D341Med (cell line): Measurements from ENCODE around the gene SLC45A1.

Experiments used
- DNase-seq: peaks from one replicate; pipeline ENCODE4 v3.0.0; 2012; ENCODE audit warnings: low spot score

The SLC45A1 gene

GRCh38 chr1:8335246-8335645 is 17.3 kb downstream of the SLC45A1 start:
- no peak for DNase-seq

DNA sequence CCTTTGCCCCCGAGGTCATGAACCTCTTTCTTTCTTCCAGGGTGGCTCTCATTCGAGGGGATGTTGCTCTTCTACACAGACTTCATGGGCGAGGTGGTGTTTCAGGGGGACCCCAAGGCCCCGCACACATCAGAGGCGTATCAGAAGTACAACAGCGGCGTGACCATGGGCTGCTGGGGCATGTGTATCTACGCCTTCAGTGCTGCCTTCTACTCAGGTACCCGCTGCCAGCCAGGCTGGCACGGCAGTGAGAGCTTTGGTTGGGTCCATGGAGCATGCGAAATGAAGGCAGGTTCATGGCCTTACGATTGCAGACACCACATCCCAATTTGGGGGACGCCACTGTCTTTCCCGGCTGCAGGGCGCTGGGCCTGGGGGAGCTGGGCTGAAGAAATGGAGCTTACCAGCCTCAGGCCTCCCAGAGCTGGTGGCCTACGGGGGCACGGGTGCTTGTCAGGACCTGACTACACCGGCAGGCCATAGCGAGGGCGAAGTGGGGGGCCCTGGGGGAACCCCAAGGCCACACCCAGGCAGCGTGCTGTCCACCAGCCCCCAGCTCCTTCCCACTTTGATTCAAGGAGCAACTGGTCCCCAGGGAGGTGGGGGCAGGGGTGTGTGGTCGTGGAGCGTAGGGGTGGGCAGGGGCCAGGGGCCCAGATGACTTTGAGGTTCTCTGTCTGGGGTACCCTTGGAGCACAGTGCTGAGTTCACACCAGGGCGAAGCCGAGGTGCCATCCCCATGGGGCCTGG is 20.0 kb downstream of the SLC45A1 start:
- no peak for DNase-seq

GRCh38 chr1:8338526-8339202 is 20.8 kb downstream of the SLC45A1 start:
- no peak for DNase-seq

DNA sequence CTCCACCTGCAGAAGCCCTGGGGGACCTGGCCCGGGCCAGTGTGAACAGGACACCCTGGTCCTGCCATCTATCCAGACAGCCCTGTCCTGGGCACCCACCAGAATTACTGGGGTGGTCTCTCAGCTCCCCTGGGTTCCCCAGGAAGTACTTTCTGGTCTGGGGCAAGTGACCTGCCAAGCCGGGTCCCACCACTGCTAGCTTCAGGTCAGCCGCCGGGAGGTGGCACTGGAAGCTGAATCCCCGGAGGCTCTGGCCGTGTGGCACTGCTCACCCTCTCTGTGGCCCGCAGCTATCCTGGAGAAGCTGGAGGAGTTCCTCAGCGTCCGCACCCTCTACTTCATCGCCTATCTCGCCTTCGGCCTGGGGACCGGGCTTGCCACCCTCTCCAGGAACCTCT is 21.3 kb downstream of the SLC45A1 start:
- DNase-seq: no peak

DNA sequence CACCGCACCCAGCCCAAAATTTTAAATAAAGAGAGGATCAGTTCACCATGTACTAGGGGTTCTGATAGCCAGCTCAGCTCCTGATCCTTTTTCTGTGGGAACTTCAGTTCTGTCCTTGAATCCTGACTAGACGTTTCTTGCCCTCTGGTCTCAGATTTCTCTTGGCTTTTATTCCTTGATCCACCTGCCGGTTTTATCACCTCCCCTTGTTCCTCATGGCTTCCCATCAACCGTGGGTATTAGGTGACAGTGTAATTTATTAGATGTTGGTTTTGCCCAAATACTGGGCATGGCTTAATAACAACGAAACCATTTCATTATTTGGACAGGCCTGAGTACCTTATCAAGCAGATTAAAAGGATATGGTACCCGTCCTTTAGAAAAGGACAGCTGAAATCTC is 22.5 kb downstream of the SLC45A1 start:
- no peak for DNase-seq

GRCh38 chr1:8342325-8342724 is 24.4 kb downstream of the SLC45A1 start:
- no peak for DNase-seq

- no peak for DNase-seq
Measured at GRCh38 chr1:8343044-8343443, 25.1 kb downstream of the SLC45A1 start.

DNA sequence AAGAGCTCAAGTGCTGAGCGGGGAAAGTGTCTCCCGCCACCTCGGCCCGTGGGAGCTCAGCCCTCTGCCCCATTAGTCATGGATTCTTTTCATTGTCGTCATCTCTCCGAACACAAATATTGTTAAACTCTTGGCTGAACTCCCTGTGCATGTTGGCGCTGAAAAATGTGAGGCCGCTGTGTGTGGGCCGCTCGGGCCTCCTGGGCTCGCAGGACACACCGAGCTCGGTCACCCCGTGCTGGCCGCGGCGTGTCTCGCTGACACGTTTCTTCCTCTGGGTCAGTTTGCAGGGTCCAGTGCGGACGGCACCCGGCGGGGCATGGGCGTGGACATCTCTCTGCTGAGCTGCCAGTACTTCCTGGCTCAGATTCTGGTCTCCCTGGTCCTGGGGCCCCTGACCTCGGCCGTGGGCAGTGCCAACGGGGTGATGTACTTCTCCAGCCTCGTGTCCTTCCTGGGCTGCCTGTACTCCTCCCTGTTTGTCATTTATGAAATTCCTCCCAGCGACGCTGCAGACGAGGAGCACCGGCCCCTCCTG is 25.6 kb downstream of the SLC45A1 start:
- DNase-seq: no peak

DNA sequence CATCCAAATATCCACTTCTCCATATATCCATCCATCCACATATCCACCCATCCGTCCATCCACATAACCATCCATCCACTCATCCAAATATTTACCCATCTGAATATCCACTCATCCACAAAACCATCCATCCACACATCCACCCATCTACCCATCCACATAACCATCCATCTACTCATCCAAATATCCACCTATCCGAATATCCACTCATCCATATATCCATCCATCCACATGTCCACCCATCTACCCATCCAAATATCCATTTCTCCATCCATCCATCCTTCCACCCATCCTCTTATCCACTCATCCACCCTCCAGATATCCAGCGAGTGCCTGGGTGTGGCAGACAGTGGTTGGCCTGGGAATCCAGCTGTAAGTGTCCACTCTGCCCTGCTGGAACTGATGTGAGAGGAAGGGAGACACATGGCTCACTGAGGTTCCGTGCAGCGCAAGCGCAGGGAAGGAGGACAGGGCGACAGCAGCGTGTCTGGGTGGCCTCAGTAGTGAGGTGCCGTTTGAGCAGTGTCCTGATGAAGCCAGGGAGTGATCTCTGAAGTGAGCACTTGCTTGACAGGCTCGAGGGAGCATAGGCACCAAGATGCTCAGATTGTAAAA is 27.1 kb downstream of the SLC45A1 start:
- DNase-seq: no peak

GRCh38 chr1:8345621-8346415 is 27.9 kb downstream of the SLC45A1 start:
- no peak for DNase-seq

DNA sequence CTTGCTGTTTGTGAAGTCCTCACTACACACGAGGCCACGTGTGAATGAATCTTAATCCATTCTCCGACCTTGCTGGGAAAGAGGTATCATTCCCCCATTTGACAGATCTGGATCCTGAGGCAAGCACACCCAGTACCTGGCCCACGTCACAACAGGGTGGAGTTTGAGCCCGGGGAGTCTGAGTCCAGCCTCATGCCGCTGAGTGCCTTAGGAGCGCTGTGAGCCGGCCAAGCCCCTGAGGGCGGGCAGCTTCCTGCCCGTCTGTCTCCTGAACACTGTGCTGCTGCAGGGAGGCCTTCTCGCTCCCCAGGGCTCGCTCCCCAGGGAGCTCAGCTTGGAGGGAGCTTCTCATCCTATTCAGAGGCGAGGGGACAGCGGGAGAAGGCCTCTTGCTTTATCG is 29.7 kb downstream of the SLC45A1 start:
- DNase-seq: peak; percentile 68

DNA sequence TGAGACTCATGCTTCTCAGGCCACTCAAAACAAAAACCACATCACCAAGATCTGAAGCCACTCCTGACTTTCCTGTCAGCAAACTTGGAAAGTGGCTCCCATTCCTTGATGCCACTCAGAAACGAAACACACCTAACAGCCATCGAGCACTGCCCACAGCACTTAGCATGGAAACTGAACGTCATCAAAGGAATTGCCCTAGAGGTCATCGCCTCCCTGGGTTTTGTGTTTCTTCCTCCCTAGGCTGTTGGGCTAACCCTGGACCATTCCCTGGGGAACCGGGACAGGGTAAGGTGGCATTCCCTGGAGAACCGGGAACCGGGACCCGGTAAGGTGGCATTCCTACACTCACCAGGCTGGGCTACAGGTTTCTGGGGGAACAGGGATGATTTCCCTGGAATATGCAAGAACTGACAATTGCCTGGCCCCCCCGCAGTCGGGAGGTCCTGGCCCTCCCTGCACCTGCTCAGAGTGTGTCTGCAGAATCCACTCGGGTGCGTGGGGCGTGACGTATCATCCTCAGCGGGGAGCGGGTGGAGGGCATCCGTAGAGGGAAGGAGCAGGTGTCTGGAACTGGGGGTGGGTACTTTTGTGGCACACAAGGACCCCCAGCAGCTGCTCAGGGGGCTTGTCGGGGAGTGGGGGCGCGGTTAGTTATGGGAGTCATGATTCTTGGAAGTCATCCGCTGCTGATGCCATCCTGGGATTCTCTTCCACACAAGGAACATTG is 30.3 kb downstream of the SLC45A1 start:
- DNase-seq: no peak

DNA sequence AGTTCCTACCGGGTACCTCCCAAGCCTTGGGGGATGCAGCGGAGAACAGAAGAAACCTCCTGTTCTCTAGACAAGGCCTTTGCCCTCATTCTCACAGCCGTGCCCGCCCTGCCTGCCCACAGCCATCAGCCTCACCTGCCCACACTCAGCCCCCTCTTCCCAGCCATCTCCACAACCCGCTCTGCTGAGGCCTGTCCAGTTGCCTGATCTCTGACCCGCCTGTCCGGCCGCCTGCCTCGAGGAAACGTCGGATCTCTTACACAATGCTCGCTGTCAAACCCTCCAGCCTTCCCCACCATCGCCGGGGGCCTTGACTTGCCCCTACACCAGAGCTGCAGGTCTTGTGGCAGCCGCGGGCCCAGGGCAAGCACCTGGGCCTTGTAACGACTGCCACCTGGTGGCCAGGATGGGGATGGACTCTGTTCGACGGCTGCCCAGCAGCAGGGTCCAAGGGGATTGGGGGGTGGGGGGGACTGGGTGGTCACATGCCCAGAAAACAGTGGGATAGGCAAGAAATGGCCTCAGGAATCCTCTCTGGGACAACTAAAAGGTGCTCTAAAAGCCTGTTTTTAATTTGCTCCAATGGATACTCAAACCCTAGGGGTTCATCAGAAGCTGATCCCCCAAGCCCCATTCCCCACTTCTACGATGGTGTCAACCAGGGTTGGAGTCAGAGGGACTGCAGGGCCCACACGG is 31.0 kb downstream of the SLC45A1 start:
- DNase-seq: peak; percentile 87

- DNase-seq: no peak
Measured at GRCh38 chr1:8349473-8349865, 31.6 kb downstream of the SLC45A1 start.

DNA sequence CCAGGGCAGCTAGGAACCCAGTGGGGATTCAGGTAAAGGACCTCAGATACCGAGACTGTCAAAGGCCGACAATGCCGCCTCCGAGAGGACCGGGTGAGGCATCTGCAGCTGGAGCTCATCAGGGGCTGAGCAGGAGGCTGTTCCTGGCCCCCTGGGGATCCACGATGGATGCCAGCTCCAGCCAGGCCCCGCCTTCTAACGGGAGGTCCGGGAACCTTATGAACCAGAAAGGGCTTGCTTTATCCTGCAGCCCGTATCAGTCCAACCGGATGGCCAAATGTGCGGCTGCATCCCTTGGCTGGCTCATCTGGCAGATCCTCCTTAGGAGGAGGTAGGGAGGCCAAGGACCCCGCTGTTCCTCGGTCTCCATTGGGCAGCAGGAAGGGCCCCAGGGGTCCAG is 32.0 kb downstream of the SLC45A1 start:
- DNase-seq: no peak

DNA sequence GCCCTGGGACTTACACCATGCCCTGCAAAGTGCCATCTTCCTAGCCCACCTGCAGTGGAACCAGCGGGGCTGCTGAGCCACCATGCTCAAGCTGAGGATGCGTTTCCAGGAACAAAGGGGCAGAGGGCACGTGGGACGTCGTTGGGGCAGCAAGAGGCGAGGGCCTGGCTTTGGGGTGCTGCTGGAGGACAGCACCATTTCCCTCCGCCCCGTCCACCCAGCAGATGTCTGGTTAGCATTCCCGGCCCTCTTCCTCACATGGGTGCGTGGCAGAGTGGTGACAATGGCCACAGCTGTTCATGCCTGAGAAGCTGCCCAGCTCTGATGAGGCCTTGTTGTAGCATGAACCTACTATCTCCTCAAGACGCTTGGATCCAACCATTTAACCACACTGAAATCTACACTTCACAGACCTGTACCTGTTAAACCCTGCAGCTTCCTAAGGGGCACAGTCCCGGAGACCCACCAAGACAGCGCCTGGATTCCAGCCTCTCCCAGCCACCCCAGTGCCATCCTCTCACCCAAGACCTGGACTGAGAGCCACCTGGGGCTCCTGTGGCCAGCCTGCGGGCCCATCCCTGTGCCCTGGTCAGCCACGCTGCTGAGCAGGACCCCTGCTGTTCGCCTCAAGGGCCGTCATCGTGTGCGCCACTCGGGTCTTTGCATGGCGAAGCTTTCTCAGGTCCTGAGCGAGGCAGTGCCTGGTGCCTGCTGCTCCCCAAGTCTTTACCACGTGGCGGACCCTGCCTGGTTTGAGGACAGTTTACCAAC is 33.2 kb downstream of the SLC45A1 start:
- DNase-seq: no peak

- DNase-seq: peak; percentile 70
Measured at GRCh38 chr1:8351693-8352470, 34.0 kb downstream of the SLC45A1 start.

DNA sequence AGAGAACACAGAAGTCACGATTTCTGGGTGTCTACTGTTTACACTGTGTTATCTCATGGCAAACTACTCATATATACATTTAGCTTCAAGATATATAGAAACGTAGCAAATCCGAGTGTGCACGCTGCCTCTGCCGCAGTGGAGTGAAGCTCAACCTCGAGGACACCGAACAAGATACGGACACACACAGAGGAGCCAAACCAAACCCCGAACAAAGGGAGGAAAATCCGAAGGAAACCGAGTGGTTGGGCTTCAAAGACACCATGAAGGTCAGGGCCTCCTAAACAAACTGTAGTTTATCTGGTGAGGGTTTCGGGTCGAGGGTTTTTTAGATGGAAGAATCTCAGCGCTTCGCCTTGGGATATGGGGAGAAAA is 34.5 kb downstream of the SLC45A1 start:
- DNase-seq: no peak
